ENCODE results near the gene SMG6. TPM values are rescaled to one million over a fixed set of nuclear protein-coding genes. Genes with fewer than 3 reads are reported as not detected.
A peak's percentile ranks its signal among the peaks of the same experiment; 100 is the strongest.

SMG6 gene
- total RNA-seq, 2 experiments from 2014 or later = 37.8 to 38.7 TPM

- ChIA-PET POLR2A (interaction anchor here (0.7 to 13.7 kb wide), 17 partner anchors 13 to 618 kb away, joined by 3 to 214 read pairs (median 5); partner anchors contain the start of genes HIC1, SGSM2 and TSR1), CTCF (interaction anchor here (2.6 to 7.1 kb wide), 4 partner anchors 18 to 158 kb away, joined by 11 to 68 read pairs (median 34); partner anchors contain the start of gene HIC1)
- peak overlapping the region; percentile 5 for H3K27ac Mint-ChIP-seq
- peak; percentile 80 for DNase-seq
- no peaks in the 10 kb centered on the region for H3K27me3 Mint-ChIP-seq
- H3K9me3 Mint-ChIP-seq = no peaks in the 10 kb centered on the region
- H3K36me3 Mint-ChIP-seq (ENCODE audit: low read depth) = peaks cover 28% of the 10 kb centered on the region
- peak overlapping the region; percentile 22 for H3K4me3 Mint-ChIP-seq
- peaks cover 90% of the 10 kb centered on the region for H3K4me1 Mint-ChIP-seq
Measured at GRCh38 chr17:2087597-2088211, 215.9 kb downstream of the SMG6 start.

DNA sequence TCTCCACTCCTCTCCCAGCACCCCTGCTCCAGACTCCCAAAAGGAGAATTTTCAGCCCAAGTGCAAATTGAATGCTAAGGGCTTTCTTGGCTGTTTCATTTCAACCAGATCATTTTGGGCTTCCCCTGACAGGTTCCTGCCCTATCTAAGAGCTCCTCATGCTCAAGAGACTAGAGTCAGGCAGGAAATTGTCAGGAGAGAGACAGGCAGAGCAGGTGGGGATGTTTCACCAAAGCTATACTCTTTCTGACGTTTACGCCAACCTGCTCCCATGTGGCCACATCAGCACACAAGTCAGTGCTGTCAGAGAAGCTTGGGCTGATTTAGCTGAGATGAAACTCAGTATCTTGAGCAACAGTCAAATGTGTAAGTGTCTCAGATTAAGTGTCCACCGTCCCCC, 217.3 kb downstream of the SMG6 start:
- Mint-ChIP-seq H3K36me3 (ENCODE audit: low read depth) (peaks cover 32% of the 10 kb centered on the region), H3K4me1 (peaks cover 96% of the 10 kb centered on the region), H3K27ac (no peak overlapping the region), H3K9me3 (no peaks in the 10 kb centered on the region), H3K4me3 (no peak overlapping the region), H3K27me3 (no peaks in the 10 kb centered on the region)
- DNase-seq = no peak
- ChIA-PET CTCF (interaction anchor here (0.8 to 7.1 kb wide), 4 partner anchors 11 to 159 kb away, joined by 3 to 68 read pairs (median 34); partner anchors contain the start of gene HIC1), POLR2A (interaction anchor here (0.8 to 13.7 kb wide), 4 partner anchors 14 to 31 kb away, joined by 3 to 214 read pairs (median 24); partner anchors contain the start of gene HIC1)

DNA sequence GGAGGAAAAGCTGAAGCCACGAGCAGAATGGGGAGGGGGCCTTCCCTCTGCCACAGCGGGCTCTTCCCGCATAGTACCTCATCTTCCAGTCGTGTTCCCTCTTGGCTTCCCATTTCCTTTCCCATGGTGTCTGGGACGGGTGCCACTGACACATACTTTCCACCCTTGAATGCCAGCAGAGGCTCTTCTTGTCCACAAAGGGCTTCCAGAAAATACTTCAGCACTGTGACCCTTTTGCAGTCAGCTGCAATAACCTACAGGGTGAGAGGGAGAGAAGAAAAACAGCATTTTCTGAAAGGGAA, 218.0 kb downstream of the SMG6 start:
- ChIA-PET CTCF (interaction anchor here (0.8 to 7.1 kb wide), 3 partner anchors 10 to 29 kb away, joined by 3 to 68 read pairs (median 40); partner anchors contain the start of gene HIC1), POLR2A (interaction anchor here (1.7 to 13.7 kb wide), 3 partner anchors 14 to 31 kb away, joined by 5 to 214 read pairs (median 43); partner anchors contain the start of gene HIC1)
- no peaks in the 10 kb centered on the region for H3K27me3 Mint-ChIP-seq
- H3K27ac Mint-ChIP-seq = no peak overlapping the region
- H3K9me3 Mint-ChIP-seq = no peaks in the 10 kb centered on the region
- no peak overlapping the region for H3K4me3 Mint-ChIP-seq
- peaks cover 95% of the 10 kb centered on the region for H3K4me1 Mint-ChIP-seq
- no peak for DNase-seq
- H3K36me3 Mint-ChIP-seq (ENCODE audit: low read depth) = peaks cover 38% of the 10 kb centered on the region

DNA sequence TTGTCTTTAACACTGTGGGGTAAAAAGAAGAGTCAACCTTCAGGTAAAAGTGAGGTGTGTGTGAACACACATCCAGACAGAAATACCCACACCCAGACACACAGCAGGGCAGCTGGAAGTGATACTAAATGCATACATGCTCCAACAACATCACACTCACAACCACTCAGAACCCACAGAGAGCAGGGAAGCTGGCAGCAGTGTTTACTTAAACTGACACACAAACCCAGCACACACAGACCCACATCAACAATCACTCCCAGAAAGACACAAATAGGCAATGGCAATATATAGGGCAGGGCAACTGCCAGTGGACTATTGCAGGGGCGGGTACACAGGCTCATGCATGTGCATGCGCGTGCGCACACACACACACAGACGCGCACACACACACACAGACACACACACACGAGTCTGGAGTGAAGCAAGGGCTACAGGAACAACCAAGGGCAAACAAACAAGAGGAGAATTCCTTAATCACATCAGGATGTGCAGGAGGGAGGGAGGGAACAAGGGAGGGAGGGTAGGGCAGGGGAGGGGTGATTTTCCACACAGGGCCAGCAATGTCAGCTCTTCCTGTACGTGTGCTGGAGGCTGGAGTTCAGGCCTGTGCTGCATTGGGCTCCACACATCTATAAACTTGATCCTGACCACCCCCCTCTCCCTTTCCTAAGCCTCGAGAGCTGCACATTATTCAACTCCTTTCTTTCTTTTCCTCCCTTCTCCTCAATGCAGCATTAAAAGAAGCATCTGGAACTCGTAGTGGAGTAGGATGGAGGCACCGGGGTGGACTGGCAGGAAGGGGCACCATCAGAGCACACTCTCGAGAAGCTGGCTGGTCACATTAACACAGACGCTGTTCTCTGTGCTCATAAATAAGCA, 218.6 kb downstream of the SMG6 start:
- ChIA-PET POLR2A (interaction anchor here (1.7 to 13.7 kb wide), 4 partner anchors 13 to 182 kb away, joined by 5 to 214 read pairs (median 24); partner anchors contain the start of gene HIC1), CTCF (interaction anchor here (1.4 to 7.1 kb wide), 4 partner anchors 14 to 160 kb away, joined by 4 to 68 read pairs (median 24); partner anchors contain the start of gene HIC1)
- DNase-seq = no peak
- Mint-ChIP-seq H3K27ac (no peak overlapping the region), H3K27me3 (no peaks in the 10 kb centered on the region), H3K36me3 (ENCODE audit: low read depth) (peaks cover 39% of the 10 kb centered on the region), H3K9me3 (no peaks in the 10 kb centered on the region), H3K4me3 (no peak overlapping the region), H3K4me1 (peaks cover 89% of the 10 kb centered on the region)

DNA sequence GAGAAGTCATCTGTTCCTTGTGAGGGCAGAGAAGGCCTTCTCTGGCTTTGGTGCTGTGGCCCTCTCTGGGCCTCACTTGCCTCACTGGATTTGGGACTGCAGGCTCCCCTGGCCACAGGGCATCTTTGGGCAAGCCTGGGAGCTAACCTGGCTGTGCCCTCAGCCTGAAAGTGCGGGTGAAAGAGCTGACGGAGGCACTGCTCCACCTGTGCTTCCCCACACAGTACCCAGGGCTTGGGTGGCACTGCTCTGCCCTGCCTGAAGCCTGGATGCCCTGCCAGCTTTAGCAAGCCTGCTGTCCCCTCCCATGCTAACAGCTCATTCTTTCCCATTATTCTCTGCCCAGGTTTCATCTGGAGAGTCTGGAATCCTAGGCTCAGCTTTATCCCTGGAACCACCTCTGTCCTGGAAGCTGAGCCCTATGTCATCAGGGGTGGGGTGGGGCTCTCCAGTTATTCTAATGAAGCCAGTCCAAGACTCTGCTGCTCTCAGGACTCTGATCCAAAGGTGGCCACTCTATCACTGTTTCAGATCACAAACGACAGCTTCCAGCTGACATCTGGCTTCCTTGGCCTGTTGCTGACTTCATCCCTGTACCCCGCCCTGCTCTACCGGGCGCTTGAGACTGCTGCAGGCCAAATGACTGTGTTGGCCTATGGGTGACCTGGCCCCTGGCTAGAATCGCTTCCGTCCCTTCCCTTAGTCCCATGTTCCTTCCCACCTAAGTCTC, 219.4 kb downstream of the SMG6 start:
- H3K9me3 Mint-ChIP-seq = no peaks in the 10 kb centered on the region
- H3K4me3 Mint-ChIP-seq = no peak overlapping the region
- H3K27ac Mint-ChIP-seq = no peak overlapping the region
- no peak for DNase-seq
- H3K4me1 Mint-ChIP-seq = peaks cover 81% of the 10 kb centered on the region
- H3K27me3 Mint-ChIP-seq = no peaks in the 10 kb centered on the region
- POLR2A ChIA-PET = interaction anchor here (2.0 to 13.7 kb wide), 3 partner anchors 12 to 182 kb away, joined by 6 to 214 read pairs (median 43); partner anchors contain the start of gene HIC1
- CTCF ChIA-PET = interaction anchor here (1.0 to 1.4 kb wide), 5 partner anchors 12 to 160 kb away, joined by 3 to 7 read pairs (median 4); partner anchors contain the start of gene HIC1
- H3K36me3 Mint-ChIP-seq (ENCODE audit: low read depth) = peaks cover 45% of the 10 kb centered on the region

GRCh38 chr17:2083613-2084035, 220.0 kb downstream of the SMG6 start:
- no peak for DNase-seq
- Mint-ChIP-seq H3K9me3 (no peaks in the 10 kb centered on the region), H3K4me3 (no peak overlapping the region), H3K27ac (no peak overlapping the region), H3K4me1 (peaks cover 75% of the 10 kb centered on the region), H3K27me3 (no peaks in the 10 kb centered on the region), H3K36me3 (ENCODE audit: low read depth) (peaks cover 49% of the 10 kb centered on the region)
- POLR2A ChIA-PET = interaction anchor here (1.5 to 13.7 kb wide), 4 partner anchors 12 to 220 kb away, joined by 5 to 214 read pairs (median 24); partner anchors contain the start of genes HIC1, SMG6 and SRR
- CTCF ChIA-PET = interaction anchor here (1.0 to 1.4 kb wide), 5 partner anchors 12 to 161 kb away, joined by 3 to 7 read pairs (median 4); partner anchors contain the start of gene HIC1

- no peak for DNase-seq
- POLR2A ChIA-PET = interaction anchor here (1.4 to 13.7 kb wide), 5 partner anchors 8 to 253 kb away, joined by 3 to 214 read pairs (median 5); partner anchors contain the start of genes SMG6 and SRR
- Mint-ChIP-seq H3K36me3 (ENCODE audit: low read depth) (peaks cover 57% of the 10 kb centered on the region), H3K4me3 (no peak overlapping the region), H3K4me1 (peaks cover 63% of the 10 kb centered on the region), H3K9me3 (no peaks in the 10 kb centered on the region), H3K27me3 (no peaks in the 10 kb centered on the region), H3K27ac (no peak overlapping the region)
- CTCF ChIA-PET = interaction anchor here (0.7 to 4.0 kb wide), 6 partner anchors 10 to 163 kb away, joined by 3 to 17 read pairs (median 6); no protein-coding TSS in a partner anchor
Measured at GRCh38 chr17:2082003-2082781, 221.4 kb downstream of the SMG6 start.

DNA sequence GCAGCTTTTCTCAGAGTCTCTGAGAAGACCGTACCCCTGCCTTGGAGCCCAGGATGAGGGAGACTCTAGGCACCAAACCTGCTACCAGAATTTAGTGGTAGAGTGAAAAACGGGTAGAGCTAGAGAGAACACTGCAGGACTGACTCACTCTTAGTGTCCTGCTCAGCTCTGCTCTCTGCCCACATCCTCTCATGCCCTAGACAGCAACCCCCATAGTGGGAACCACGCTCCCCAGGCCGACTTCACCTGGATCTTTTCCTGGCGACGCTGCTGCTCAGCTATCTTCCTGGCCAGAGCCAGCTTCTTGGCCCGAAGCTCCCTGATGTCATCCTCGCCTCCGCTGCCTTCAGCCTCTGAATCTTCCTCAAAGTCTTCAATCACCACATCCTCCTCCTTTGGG, 222.0 kb downstream of the SMG6 start:
- H3K27ac Mint-ChIP-seq = no peak overlapping the region
- POLR2A ChIA-PET = interaction anchor here (0.7 to 13.7 kb wide), 4 partner anchors 9 to 135 kb away, joined by 3 to 214 read pairs (median 8); no protein-coding TSS in a partner anchor

GRCh38 chr17:2077040-2077439, 226.5 kb downstream of the SMG6 start:
- POLR2A ChIA-PET = interaction anchor here (0.6 to 11.0 kb wide), 2 partner anchors 8 to 36 kb away, joined by 3 to 214 read pairs; no protein-coding TSS in a partner anchor
- Mint-ChIP-seq H3K36me3 (ENCODE audit: low read depth) (peaks cover 46% of the 10 kb centered on the region), H3K9me3 (no peaks in the 10 kb centered on the region), H3K4me3 (no peak overlapping the region), H3K4me1 (peaks cover 37% of the 10 kb centered on the region), H3K27ac (no peak overlapping the region), H3K27me3 (no peaks in the 10 kb centered on the region)
- CTCF ChIA-PET = no interaction called here
- DNase-seq = no peak

More for the DNA sequence above, 222.0 kb downstream of the SMG6 start:
- H3K9me3 Mint-ChIP-seq = no peaks in the 10 kb centered on the region
- peaks cover 56% of the 10 kb centered on the region for H3K4me1 Mint-ChIP-seq
- CTCF ChIA-PET = interaction anchor here (1.1 to 4.0 kb wide), 4 partner anchors 11 to 164 kb away, joined by 4 to 17 read pairs (median 8); no protein-coding TSS in a partner anchor
- H3K27me3 Mint-ChIP-seq = no peaks in the 10 kb centered on the region
- DNase-seq = no peak
- peaks cover 54% of the 10 kb centered on the region for H3K36me3 Mint-ChIP-seq (ENCODE audit: low read depth)
- no peak overlapping the region for H3K4me3 Mint-ChIP-seq

GRCh38 chr17:2076087-2076984, 227.2 kb downstream of the SMG6 start:
- no peak for DNase-seq
- H3K36me3 Mint-ChIP-seq (ENCODE audit: low read depth) = peaks cover 40% of the 10 kb centered on the region
- H3K27ac Mint-ChIP-seq = no peak overlapping the region
- ChIA-PET POLR2A (interaction anchor here (0.6 to 11.0 kb wide), 2 partner anchors 9 to 35 kb away, joined by 3 to 214 read pairs; no protein-coding TSS in a partner anchor), CTCF (interaction anchor here (0.5 to 1.0 kb wide), 2 partner anchors 10 to 578 kb away, joined by 3 to 5 read pairs; no protein-coding TSS in a partner anchor)
- H3K27me3 Mint-ChIP-seq = no peaks in the 10 kb centered on the region
- H3K4me3 Mint-ChIP-seq = no peak overlapping the region
- H3K4me1 Mint-ChIP-seq = peaks cover 37% of the 10 kb centered on the region
- no peaks in the 10 kb centered on the region for H3K9me3 Mint-ChIP-seq

Data from activated CD4-positive, alpha-beta memory T cell treated with anti-CD3 and anti-CD28 coated beads, Interleukin-2, amount 10 ng/mL, durations not matched to agents 7 days and 5 days (primary cell).